GM12878 (cell line): Measurements from ENCODE around the gene KIF26A. TPM values are rescaled to one million over a fixed set of nuclear protein-coding genes. Genes with fewer than 3 reads are reported as not detected.

Experiments
- EGR1 ChIP-seq, 2 experiments: IDR thresholded peaks; 1 replicate in 1 of 2; 2 replicates in 1 of 2; pipeline ENCODE4 v1.6.1; 2011 to 2012; ENCODE audit warnings: low read depth in 2 of 2, low read length in 2 of 2, borderline replicate concordance in 1 of 2, mild to moderate bottlenecking in 1 of 2, moderate library complexity in 1 of 2
- GABPA ChIP-seq: IDR thresholded peaks from 2 replicates; pipeline ENCODE4 v1.6.1; 2014; ENCODE audit warnings: antibody characterized with exemption, low read depth, mild to moderate bottlenecking, inconsistent platforms
- NFYA ChIP-seq: IDR thresholded peaks from 2 replicates; pipeline ENCODE4 v1.6.1; 2011; ENCODE audit warnings: low read depth, mild to moderate bottlenecking, low read length, improper control_type of control experiment, borderline replicate concordance
- SMAD1 ChIP-seq: fragments of 450-650 bp; IDR thresholded peaks from 2 replicates; pipeline ENCODE4 v1.6.1; 2018; ENCODE audit warnings: mild to moderate bottlenecking, low read depth; ENCODE audit not compliant: partially characterized antibody
- SRF ChIP-seq, 2 experiments: IDR thresholded peaks; 2 replicates each; pipeline ENCODE4 v1.6.1; 2011; ENCODE audit warnings: low read depth in 2 of 2, low read length in 2 of 2, mild to moderate bottlenecking in 1 of 2, moderate library complexity in 1 of 2
- TAF1 ChIP-seq: IDR thresholded peaks from 2 replicates; pipeline ENCODE4 v1.6.1; 2011; ENCODE audit warnings: mild to moderate bottlenecking, low read depth, low read length, borderline replicate concordance
- ZBTB11 ChIP-seq: fragments of 450-650 bp; formaldehyde crosslinking; IDR thresholded peaks from 2 replicates; pipeline ENCODE4 v1.5.0; 2022; ENCODE audit warnings: mild to moderate bottlenecking, missing genetic modification characterization
- ZBTB40 ChIP-seq: fragments of 450-650 bp; IDR thresholded peaks from 2 replicates; pipeline ENCODE4 v1.6.1; 2016; ENCODE audit warnings: mild to moderate bottlenecking, moderate library complexity, borderline replicate concordance
- ZNF217 ChIP-seq: fragments of 450-650 bp; IDR thresholded peaks from 2 replicates; pipeline ENCODE4 v1.6.1; 2017; ENCODE audit warnings: antibody characterized with exemption, mild to moderate bottlenecking
- polyA plus RNA-seq, 11 experiments: library from polyadenylated mRNA; depleted of rRNA in 4 of 11; unstranded in 6 of 11; stranded (reverse) in 5 of 11; fragments of >200 nt; fragmentation: Nextera tagmentation in 4 of 11; fragmentation: Illumina TruSeq in 1 of 11; extraction: Ambion mirVana in 4 of 11; extraction: Trizol in 1 of 11; gene quantifications; 1 replicate in 1 of 11; 2 replicates in 10 of 11; pipeline versions ENCODE4 v1.2.1 to v1.2.3, GENCODE V29; 2011 to 2016; ENCODE audit warnings: inconsistent platforms in 2 of 11, missing spikeins in 2 of 11, low read depth in 1 of 11
- total RNA-seq, 4 experiments: library from RNA; depleted of rRNA in 3 of 4; stranded (reverse); fragments of >200 nt in 3 of 4; fragmentation: Illumina TruSeq in 1 of 4; extraction: Trizol in 1 of 4; gene quantifications; 2 replicates each; pipeline versions ENCODE4 v1.2.1 to v1.2.3, GENCODE V29; 2013 to 2021
- TF ChIP-seq, protein P1 (sequence below): fragments of 450-650 bp; IDR thresholded peaks from 2 replicates; pipeline ENCODE4 v1.6.1; 2017; ENCODE audit warnings: mild to moderate bottlenecking, moderate library complexity

The KIF26A gene
- total and polyA plus RNA-seq, 10 of the 15 experiments (the other 5 are each of a cell fraction or from before 2014, with no cell fraction given), result 0.05 TPM; not detected in 9

DNA sequence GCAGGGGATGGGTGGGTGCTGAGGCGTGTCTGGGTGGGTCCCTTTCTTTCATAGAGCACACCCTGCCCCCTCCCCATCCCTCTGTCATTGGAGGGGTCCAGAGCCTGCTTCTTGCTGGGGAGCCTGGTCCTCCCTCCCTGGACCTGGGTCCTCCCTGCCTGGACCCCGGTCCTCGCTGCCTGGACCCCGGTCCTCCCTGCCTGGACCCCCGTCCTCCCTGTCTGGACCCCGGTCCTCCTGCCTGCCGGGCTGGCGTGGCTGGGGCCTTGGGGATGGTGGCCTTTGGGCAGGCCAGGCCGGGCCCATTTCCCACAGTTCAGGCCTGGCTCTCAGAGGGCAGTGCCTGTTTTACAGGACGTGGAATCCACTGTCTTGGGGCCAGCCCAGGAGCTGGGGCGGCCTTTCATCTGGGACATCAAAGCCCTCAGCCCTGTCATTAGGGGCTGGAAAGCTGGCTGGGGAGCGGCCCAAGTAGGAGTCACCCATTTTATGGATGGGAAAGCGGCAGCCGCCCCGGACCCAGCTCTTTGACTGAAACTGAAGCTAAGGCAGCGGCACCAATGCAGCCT, 44.6 kb downstream of the KIF26A start (continued):
- TF ChIP-seq EGR1 (IDR thresholded peaks at IDR 0.05; ENCODE audit: borderline replicate concordance in 1 of 2, low read depth in 2 of 2, low read length in 2 of 2) (no peak), SRF (IDR thresholded peaks at IDR 0.05; ENCODE audit: low read depth in 2 of 2, low read length in 2 of 2) (no peak), ZNF217 (no peak), GABPA (no peak), TAF1 (no peak), ZBTB40 (no peak), SMAD1 (no peak), ZBTB11 (CRISPR knock-in tag) (no peak), NFYA (no peak)
- TF ChIP-seq, protein P1, sequence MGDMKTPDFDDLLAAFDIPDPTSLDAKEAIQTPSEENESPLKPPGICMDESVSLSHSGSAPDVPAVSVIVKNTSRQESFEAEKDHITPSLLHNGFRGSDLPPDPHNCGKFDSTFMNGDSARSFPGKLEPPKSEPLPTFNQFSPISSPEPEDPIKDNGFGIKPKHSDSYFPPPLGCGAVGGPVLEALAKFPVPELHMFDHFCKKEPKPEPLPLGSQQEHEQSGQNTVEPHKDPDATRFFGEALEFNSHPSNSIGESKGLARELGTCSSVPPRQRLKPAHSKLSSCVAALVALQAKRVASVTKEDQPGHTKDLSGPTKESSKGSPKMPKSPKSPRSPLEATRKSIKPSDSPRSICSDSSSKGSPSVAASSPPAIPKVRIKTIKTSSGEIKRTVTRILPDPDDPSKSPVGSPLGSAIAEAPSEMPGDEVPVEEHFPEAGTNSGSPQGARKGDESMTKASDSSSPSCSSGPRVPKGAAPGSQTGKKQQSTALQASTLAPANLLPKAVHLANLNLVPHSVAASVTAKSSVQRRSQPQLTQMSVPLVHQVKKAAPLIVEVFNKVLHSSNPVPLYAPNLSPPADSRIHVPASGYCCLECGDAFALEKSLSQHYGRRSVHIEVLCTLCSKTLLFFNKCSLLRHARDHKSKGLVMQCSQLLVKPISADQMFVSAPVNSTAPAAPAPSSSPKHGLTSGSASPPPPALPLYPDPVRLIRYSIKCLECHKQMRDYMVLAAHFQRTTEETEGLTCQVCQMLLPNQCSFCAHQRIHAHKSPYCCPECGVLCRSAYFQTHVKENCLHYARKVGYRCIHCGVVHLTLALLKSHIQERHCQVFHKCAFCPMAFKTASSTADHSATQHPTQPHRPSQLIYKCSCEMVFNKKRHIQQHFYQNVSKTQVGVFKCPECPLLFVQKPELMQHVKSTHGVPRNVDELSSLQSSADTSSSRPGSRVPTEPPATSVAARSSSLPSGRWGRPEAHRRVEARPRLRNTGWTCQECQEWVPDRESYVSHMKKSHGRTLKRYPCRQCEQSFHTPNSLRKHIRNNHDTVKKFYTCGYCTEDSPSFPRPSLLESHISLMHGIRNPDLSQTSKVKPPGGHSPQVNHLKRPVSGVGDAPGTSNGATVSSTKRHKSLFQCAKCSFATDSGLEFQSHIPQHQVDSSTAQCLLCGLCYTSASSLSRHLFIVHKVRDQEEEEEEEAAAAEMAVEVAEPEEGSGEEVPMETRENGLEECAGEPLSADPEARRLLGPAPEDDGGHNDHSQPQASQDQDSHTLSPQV, result no peak
